ENCODE results near the gene MEF2A.

DNA sequence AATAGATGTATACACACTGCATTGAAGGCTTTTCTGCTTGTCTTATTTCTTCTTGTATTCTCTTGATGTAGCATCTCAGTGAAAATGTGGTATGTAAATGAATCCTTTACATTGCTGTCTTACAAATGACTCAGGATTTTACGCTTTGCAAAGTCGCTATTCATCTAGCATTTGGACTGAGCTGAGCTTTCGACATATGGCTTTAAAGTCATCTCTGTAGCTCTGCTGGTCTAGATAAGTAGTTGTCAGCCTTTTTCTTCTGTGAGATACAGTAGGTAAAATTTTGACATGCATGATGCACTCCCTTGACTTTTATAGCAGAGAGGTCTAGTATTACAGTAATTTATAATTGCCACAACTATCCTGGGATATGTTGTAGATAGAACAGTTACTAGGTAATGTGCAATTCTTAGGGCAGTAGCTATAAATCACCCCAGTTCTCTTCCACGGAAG, 16.8 kb downstream of the MEF2A start:
- no peak for TF ChIP-seq SMARCA5 (IDR thresholded peaks at IDR 0.05)
- no peak for TF ChIP-seq ZNF143 (CRISPR knock-in tag; IDR thresholded peaks at IDR 0.05)
- TF ChIP-seq CBFB (CRISPR knock-in tag; IDR thresholded peaks at IDR 0.05), result no peak
- TF ChIP-seq, protein P1, sequence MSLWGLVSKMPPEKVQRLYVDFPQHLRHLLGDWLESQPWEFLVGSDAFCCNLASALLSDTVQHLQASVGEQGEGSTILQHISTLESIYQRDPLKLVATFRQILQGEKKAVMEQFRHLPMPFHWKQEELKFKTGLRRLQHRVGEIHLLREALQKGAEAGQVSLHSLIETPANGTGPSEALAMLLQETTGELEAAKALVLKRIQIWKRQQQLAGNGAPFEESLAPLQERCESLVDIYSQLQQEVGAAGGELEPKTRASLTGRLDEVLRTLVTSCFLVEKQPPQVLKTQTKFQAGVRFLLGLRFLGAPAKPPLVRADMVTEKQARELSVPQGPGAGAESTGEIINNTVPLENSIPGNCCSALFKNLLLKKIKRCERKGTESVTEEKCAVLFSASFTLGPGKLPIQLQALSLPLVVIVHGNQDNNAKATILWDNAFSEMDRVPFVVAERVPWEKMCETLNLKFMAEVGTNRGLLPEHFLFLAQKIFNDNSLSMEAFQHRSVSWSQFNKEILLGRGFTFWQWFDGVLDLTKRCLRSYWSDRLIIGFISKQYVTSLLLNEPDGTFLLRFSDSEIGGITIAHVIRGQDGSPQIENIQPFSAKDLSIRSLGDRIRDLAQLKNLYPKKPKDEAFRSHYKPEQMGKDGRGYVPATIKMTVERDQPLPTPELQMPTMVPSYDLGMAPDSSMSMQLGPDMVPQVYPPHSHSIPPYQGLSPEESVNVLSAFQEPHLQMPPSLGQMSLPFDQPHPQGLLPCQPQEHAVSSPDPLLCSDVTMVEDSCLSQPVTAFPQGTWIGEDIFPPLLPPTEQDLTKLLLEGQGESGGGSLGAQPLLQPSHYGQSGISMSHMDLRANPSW (CRISPR knock-in tag; IDR thresholded peaks at IDR 0.05), result no peak
- TF ChIP-seq PML (IDR thresholded peaks at IDR 0.05; ENCODE audit: low read length), result no peak
- TF ChIP-seq, protein P2, sequence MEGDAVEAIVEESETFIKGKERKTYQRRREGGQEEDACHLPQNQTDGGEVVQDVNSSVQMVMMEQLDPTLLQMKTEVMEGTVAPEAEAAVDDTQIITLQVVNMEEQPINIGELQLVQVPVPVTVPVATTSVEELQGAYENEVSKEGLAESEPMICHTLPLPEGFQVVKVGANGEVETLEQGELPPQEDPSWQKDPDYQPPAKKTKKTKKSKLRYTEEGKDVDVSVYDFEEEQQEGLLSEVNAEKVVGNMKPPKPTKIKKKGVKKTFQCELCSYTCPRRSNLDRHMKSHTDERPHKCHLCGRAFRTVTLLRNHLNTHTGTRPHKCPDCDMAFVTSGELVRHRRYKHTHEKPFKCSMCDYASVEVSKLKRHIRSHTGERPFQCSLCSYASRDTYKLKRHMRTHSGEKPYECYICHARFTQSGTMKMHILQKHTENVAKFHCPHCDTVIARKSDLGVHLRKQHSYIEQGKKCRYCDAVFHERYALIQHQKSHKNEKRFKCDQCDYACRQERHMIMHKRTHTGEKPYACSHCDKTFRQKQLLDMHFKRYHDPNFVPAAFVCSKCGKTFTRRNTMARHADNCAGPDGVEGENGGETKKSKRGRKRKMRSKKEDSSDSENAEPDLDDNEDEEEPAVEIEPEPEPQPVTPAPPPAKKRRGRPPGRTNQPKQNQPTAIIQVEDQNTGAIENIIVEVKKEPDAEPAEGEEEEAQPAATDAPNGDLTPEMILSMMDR (IDR thresholded peaks at IDR 0.05 in 2 of 3, conservative IDR thresholded peaks at IDR 0.05 in 1 of 3; ENCODE audit: insufficient read depth in 2 of 3, low read depth in 1 of 3, low read length in 3 of 3), result no peak
- no peak for TF ChIP-seq EZH2 (IDR thresholded peaks at IDR 0.05; ENCODE audit: borderline replicate concordance, low read depth, low read length)
- no peak for TF ChIP-seq POLR2A (conservative IDR thresholded peaks at IDR 0.05)
- TF ChIP-seq, protein P3, sequence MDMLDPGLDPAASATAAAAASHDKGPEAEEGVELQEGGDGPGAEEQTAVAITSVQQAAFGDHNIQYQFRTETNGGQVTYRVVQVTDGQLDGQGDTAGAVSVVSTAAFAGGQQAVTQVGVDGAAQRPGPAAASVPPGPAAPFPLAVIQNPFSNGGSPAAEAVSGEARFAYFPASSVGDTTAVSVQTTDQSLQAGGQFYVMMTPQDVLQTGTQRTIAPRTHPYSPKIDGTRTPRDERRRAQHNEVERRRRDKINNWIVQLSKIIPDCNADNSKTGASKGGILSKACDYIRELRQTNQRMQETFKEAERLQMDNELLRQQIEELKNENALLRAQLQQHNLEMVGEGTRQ (CRISPR knock-in tag; IDR thresholded peaks at IDR 0.05), result no peak
- no peak for TF ChIP-seq TAF1 (IDR thresholded peaks at IDR 0.05; ENCODE audit: control insufficient read depth, extremely low read depth, insufficient read depth, low read length, severe bottlenecking)
- TF ChIP-seq, protein P4, sequence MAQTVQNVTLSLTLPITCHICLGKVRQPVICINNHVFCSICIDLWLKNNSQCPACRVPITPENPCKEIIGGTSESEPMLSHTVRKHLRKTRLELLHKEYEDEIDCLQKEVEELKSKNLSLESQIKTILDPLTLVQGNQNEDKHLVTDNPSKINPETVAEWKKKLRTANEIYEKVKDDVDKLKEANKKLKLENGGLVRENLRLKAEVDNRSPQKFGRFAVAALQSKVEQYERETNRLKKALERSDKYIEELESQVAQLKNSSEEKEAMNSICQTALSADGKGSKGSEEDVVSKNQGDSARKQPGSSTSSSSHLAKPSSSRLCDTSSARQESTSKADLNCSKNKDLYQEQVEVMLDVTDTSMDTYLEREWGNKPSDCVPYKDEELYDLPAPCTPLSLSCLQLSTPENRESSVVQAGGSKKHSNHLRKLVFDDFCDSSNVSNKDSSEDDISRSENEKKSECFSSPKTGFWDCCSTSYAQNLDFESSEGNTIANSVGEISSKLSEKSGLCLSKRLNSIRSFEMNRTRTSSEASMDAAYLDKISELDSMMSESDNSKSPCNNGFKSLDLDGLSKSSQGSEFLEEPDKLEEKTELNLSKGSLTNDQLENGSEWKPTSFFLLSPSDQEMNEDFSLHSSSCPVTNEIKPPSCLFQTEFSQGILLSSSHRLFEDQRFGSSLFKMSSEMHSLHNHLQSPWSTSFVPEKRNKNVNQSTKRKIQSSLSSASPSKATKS (CRISPR knock-in tag; IDR thresholded peaks at IDR 0.05), result no peak

All from K562 (cell line).